CD8-positive, alpha-beta memory T cell (primary cell): ENCODE measurements around the gene SLC36A1. TPM values are rescaled to one million over a fixed set of nuclear protein-coding genes. Genes with fewer than 3 reads are reported as not detected.

Experiments
- CTCF ChIA-PET: fragments of 350-600 bp; sonication (Branson Sonifier 250); formaldehyde crosslinking; loops from one replicate; lab custom pipeline; 2021; ENCODE audit warnings: antibody characterized with exemption; lab: Charles Lee
- POLR2A ChIA-PET: fragments of 350-600 bp; sonication (Branson Sonifier 250); formaldehyde crosslinking; loops from one replicate; lab custom pipeline; 2021; ENCODE audit warnings: antibody characterized with exemption; lab: Charles Lee
- DNase-seq, 5 donors: peaks; one replicate each; pipeline versions ENCODE4 v3.0.0 to v3.0.0-alpha.2; 2020 to 2022; ENCODE audit warnings: mixed read lengths in 1 of 5
- H3K27ac ChIP-seq: one replicate; pipeline ENCODE4 v1.7.0; 2013; ENCODE audit warnings: low read depth, mild to moderate bottlenecking, low read length, moderate library complexity
- H3K27me3 ChIP-seq: 2 replicates; pipeline ENCODE4 v1.7.0; 2013; ENCODE audit warnings: low read length, mild to moderate bottlenecking; ENCODE audit not compliant: insufficient read depth, poor library complexity, severe bottlenecking
- H3K36me3 ChIP-seq: 2 replicates; pipeline ENCODE4 v1.7.0; 2013; ENCODE audit warnings: mild to moderate bottlenecking, low read length, moderate library complexity; ENCODE audit not compliant: insufficient read depth
- H3K4me1 ChIP-seq: 2 replicates; pipeline ENCODE4 v1.7.0; 2013; ENCODE audit warnings: mild to moderate bottlenecking, low read length, moderate library complexity; ENCODE audit not compliant: insufficient read depth
- H3K4me3 ChIP-seq: 2 replicates; pipeline ENCODE4 v1.7.0; 2013; ENCODE audit warnings: mild to moderate bottlenecking, low read length
- H3K9me3 ChIP-seq: 2 replicates; pipeline ENCODE4 v1.7.0; 2013; ENCODE audit warnings: mild to moderate bottlenecking, low read length
- H3K27ac Mint-ChIP-seq, 8 donors: one replicate each; pipeline ENCODE4 v1.8.0; 2020 to 2021; ENCODE audit warnings: mixed read lengths in 8 of 8, mild to moderate bottlenecking in 6 of 8, inconsistent platforms in 3 of 8, moderate library complexity in 3 of 8
- H3K27me3 Mint-ChIP-seq, 2 donors: one replicate each; pipeline ENCODE4 v1.8.0; 2020 to 2021; ENCODE audit warnings: mixed read lengths in 2 of 2, mild to moderate bottlenecking in 1 of 2, moderate library complexity in 1 of 2
- H3K36me3 Mint-ChIP-seq, 3 donors: one replicate each; pipeline ENCODE4 v1.8.0; 2020 to 2021; ENCODE audit warnings: mixed read lengths in 3 of 3, inconsistent platforms in 1 of 3, mild to moderate bottlenecking in 1 of 3
- H3K4me1 Mint-ChIP-seq, 3 donors: one replicate each; pipeline ENCODE4 v1.8.0; 2020 to 2021; ENCODE audit warnings: mixed read lengths in 3 of 3, inconsistent platforms in 1 of 3, mild to moderate bottlenecking in 1 of 3
- H3K4me3 Mint-ChIP-seq, 7 donors: one replicate each; pipeline ENCODE4 v1.8.0; 2020 to 2021; ENCODE audit warnings: mixed read lengths in 7 of 7, mild to moderate bottlenecking in 6 of 7, moderate library complexity in 4 of 7, inconsistent platforms in 2 of 7
- H3K9me3 Mint-ChIP-seq, 5 donors: one replicate each; pipeline ENCODE4 v1.8.0; 2020 to 2022; ENCODE audit warnings: mixed read lengths in 5 of 5, mild to moderate bottlenecking in 3 of 5, moderate library complexity in 2 of 5, inconsistent platforms in 1 of 5
- polyA plus RNA-seq: library from polyadenylated mRNA; unstranded; fragments of 300-500 nt; fragmentation: Illumina TruSeq; gene quantifications from one replicate; pipeline ENCODE4 v1.2.3, GENCODE V29; 2021
- total RNA-seq, 2 experiments: library from RNA; stranded (reverse); gene quantifications; one replicate each; pipeline ENCODE4 v1.2.3, GENCODE V29; 2021

SLC36A1 gene
- total and polyA plus RNA-seq, 3 experiments from 2014 or later, result 1.9 to 7.2 (median 6.8) TPM

GRCh38 chr5:151467576-151467975 is 20.2 kb downstream of the SLC36A1 start:
- no peaks in the 10 kb centered on the region for H3K9me3 Mint-ChIP-seq
- CTCF ChIA-PET, result no interaction called here
- H3K27ac ChIP-seq, result no peak overlapping the region
- DNase-seq, result no peak
- peaks cover 13 to 68% (median 31%) of the 10 kb centered on the region in 3 donors for H3K36me3 Mint-ChIP-seq
- POLR2A ChIA-PET, result no interaction called here
- H3K27me3 Mint-ChIP-seq, result no peaks in the 10 kb centered on the region
- no peaks in the 10 kb centered on the region for H3K27me3 ChIP-seq
- no peaks in the 10 kb centered on the region for H3K4me1 ChIP-seq
- no peaks in the 10 kb centered on the region for H3K9me3 ChIP-seq
- peaks cover 8% of the 10 kb centered on the region for H3K36me3 ChIP-seq
- no peak overlapping the region for H3K4me3 ChIP-seq
- no peak overlapping the region for H3K4me3 Mint-ChIP-seq
- no peak overlapping the region for H3K27ac Mint-ChIP-seq
- no peaks in the 10 kb centered on the region for H3K4me1 Mint-ChIP-seq

GRCh38 chr5:151469386-151469785 is 22.0 kb downstream of the SLC36A1 start:
- no peaks in the 10 kb centered on the region for H3K4me1 Mint-ChIP-seq
- Histone ChIP-seq H3K9me3 (no peaks in the 10 kb centered on the region), H3K27me3 (no peaks in the 10 kb centered on the region), H3K4me3 (no peak overlapping the region), H3K4me1 (no peaks in the 10 kb centered on the region), H3K36me3 (peaks cover 8% of the 10 kb centered on the region), H3K27ac (no peak overlapping the region)
- no peaks in the 10 kb centered on the region for H3K9me3 Mint-ChIP-seq
- ChIA-PET POLR2A (no interaction called here), CTCF (no interaction called here)
- no peak overlapping the region for H3K27ac Mint-ChIP-seq
- no peak overlapping the region for H3K4me3 Mint-ChIP-seq
- no peaks in the 10 kb centered on the region for H3K27me3 Mint-ChIP-seq
- no peak for DNase-seq
- H3K36me3 Mint-ChIP-seq, result peaks cover 13 to 67% (median 31%) of the 10 kb centered on the region in 3 donors

GRCh38 chr5:151469992-151470391 is 22.6 kb downstream of the SLC36A1 start:
- no peaks in the 10 kb centered on the region for H3K27me3 ChIP-seq
- no peaks in the 10 kb centered on the region for H3K27me3 Mint-ChIP-seq
- no peak overlapping the region for H3K4me3 ChIP-seq
- peaks cover 13 to 66% (median 25%) of the 10 kb centered on the region in 3 donors for H3K36me3 Mint-ChIP-seq
- CTCF ChIA-PET, result no interaction called here
- DNase-seq, result no peak
- POLR2A ChIA-PET, result no interaction called here
- no peak overlapping the region for H3K27ac ChIP-seq
- H3K4me1 Mint-ChIP-seq, result no peaks in the 10 kb centered on the region
- no peaks in the 10 kb centered on the region for H3K9me3 Mint-ChIP-seq
- H3K4me1 ChIP-seq, result no peaks in the 10 kb centered on the region
- H3K36me3 ChIP-seq, result peaks cover 8% of the 10 kb centered on the region
- H3K4me3 Mint-ChIP-seq, result no peak overlapping the region
- no peaks in the 10 kb centered on the region for H3K9me3 ChIP-seq
- no peak overlapping the region for H3K27ac Mint-ChIP-seq

GRCh38 chr5:151470439-151470838 is 23.0 kb downstream of the SLC36A1 start:
- no peaks in the 10 kb centered on the region for H3K27me3 Mint-ChIP-seq

GRCh38 chr5:151471276-151471675 is 23.9 kb downstream of the SLC36A1 start:
- CTCF ChIA-PET, result no interaction called here
- H3K27ac Mint-ChIP-seq, result no peak overlapping the region
- no peaks in the 10 kb centered on the region for H3K9me3 Mint-ChIP-seq

More at GRCh38 chr5:151470439-151470838, 23.0 kb downstream of the SLC36A1 start:
- ChIA-PET CTCF (no interaction called here), POLR2A (no interaction called here)
- Mint-ChIP-seq H3K36me3 (peaks cover 13 to 63% (median 20%) of the 10 kb centered on the region in 3 donors), H3K4me1 (no peaks in the 10 kb centered on the region), H3K9me3 (no peaks in the 10 kb centered on the region), H3K27ac (no peak overlapping the region), H3K4me3 (no peak overlapping the region)
- DNase-seq, result no peak
- Histone ChIP-seq H3K9me3 (no peaks in the 10 kb centered on the region), H3K27ac (no peak overlapping the region), H3K4me1 (no peaks in the 10 kb centered on the region), H3K4me3 (no peak overlapping the region), H3K36me3 (peaks cover 8% of the 10 kb centered on the region), H3K27me3 (no peaks in the 10 kb centered on the region)

GRCh38 chr5:151474799-151475198 is 27.4 kb downstream of the SLC36A1 start:
- Mint-ChIP-seq H3K9me3 (no peaks in the 10 kb centered on the region), H3K27ac (peak overlapping the region in 2 of 8 donors; percentile 54 to 61), H3K27me3 (no peaks in the 10 kb centered on the region), H3K4me1 (no peaks in the 10 kb centered on the region), H3K36me3 (peaks cover 10 to 67% (median 22%) of the 10 kb centered on the region in 3 donors), H3K4me3 (no peak overlapping the region)
- Histone ChIP-seq H3K4me3 (no peak overlapping the region), H3K36me3 (no peaks in the 10 kb centered on the region), H3K27ac (no peak overlapping the region), H3K4me1 (no peaks in the 10 kb centered on the region), H3K9me3 (no peaks in the 10 kb centered on the region), H3K27me3 (no peaks in the 10 kb centered on the region)
- DNase-seq, result no peak
- POLR2A ChIA-PET, result no interaction called here
- CTCF ChIA-PET, result interaction anchor here (2.0 kb wide), 1 partner anchor 27 kb away, joined by 7 read pairs; the partner anchor contains the start of gene SLC36A1

More at GRCh38 chr5:151471276-151471675, 23.9 kb downstream of the SLC36A1 start:
- H3K9me3 ChIP-seq, result no peaks in the 10 kb centered on the region
- no peak for DNase-seq
- Mint-ChIP-seq H3K36me3 (peaks cover 9 to 59% (median 14%) of the 10 kb centered on the region in 3 donors), H3K4me3 (no peak overlapping the region), H3K4me1 (no peaks in the 10 kb centered on the region), H3K27me3 (no peaks in the 10 kb centered on the region)
- peaks cover 8% of the 10 kb centered on the region for H3K36me3 ChIP-seq
- no peak overlapping the region for H3K4me3 ChIP-seq
- no peak overlapping the region for H3K27ac ChIP-seq
- POLR2A ChIA-PET, result no interaction called here
- H3K27me3 ChIP-seq, result no peaks in the 10 kb centered on the region
- no peaks in the 10 kb centered on the region for H3K4me1 ChIP-seq

- H3K36me3 ChIP-seq, result no peaks in the 10 kb centered on the region
- Mint-ChIP-seq H3K27ac (no peak overlapping the region), H3K4me3 (no peak overlapping the region), H3K36me3 (peaks cover 10 to 72% (median 22%) of the 10 kb centered on the region in 3 donors), H3K27me3 (no peaks in the 10 kb centered on the region), H3K4me1 (no peaks in the 10 kb centered on the region), H3K9me3 (no peaks in the 10 kb centered on the region)
- H3K27me3 ChIP-seq, result no peaks in the 10 kb centered on the region
- ChIA-PET CTCF (interaction anchor here (2.0 kb wide), 1 partner anchor 28 kb away, joined by 7 read pairs; the partner anchor contains the start of gene SLC36A1), POLR2A (no interaction called here)
- no peak for DNase-seq
- no peaks in the 10 kb centered on the region for H3K9me3 ChIP-seq
- H3K4me1 ChIP-seq, result no peaks in the 10 kb centered on the region
- no peak overlapping the region for H3K27ac ChIP-seq
- no peak overlapping the region for H3K4me3 ChIP-seq
Observed at GRCh38 chr5:151475388-151475787, 28.0 kb downstream of the SLC36A1 start.

- Mint-ChIP-seq H3K4me3 (no peak overlapping the region), H3K27me3 (no peaks in the 10 kb centered on the region), H3K27ac (no peak overlapping the region), H3K36me3 (peaks cover 10 to 76% (median 27%) of the 10 kb centered on the region in 3 donors), H3K4me1 (no peaks in the 10 kb centered on the region), H3K9me3 (no peaks in the 10 kb centered on the region)
- Histone ChIP-seq H3K4me3 (no peak overlapping the region), H3K4me1 (no peaks in the 10 kb centered on the region), H3K36me3 (no peaks in the 10 kb centered on the region), H3K9me3 (no peaks in the 10 kb centered on the region), H3K27me3 (no peaks in the 10 kb centered on the region), H3K27ac (no peak overlapping the region)
- ChIA-PET POLR2A (no interaction called here), CTCF (interaction anchor here (2.0 kb wide), 1 partner anchor 29 kb away, joined by 7 read pairs; the partner anchor contains the start of gene SLC36A1)
- DNase-seq, result no peak
Observed at GRCh38 chr5:151476016-151476415, 28.6 kb downstream of the SLC36A1 start.
